Measurements from ENCODE around the gene OR2L5. TPM values are rescaled to one million over a fixed set of nuclear protein-coding genes. Genes with fewer than 3 reads are reported as not detected.

The OR2L5 gene
- polyA plus RNA-seq, 3 donors: not detected

- H3K36me3 Mint-ChIP-seq: no peaks in the 10 kb centered on the region
- 25% methylated on average over 2 of the region's 5 CpGs for WGBS (ENCODE audit: insufficient coverage)
- no peaks in the 10 kb centered on the region for H3K36me3 ChIP-seq (replicated peaks in 1 of 2; ENCODE audit: control insufficient read depth in 1 of 2, insufficient read depth in 2 of 2, low read length in 2 of 2)
- TF ChIP-seq, protein P1, sequence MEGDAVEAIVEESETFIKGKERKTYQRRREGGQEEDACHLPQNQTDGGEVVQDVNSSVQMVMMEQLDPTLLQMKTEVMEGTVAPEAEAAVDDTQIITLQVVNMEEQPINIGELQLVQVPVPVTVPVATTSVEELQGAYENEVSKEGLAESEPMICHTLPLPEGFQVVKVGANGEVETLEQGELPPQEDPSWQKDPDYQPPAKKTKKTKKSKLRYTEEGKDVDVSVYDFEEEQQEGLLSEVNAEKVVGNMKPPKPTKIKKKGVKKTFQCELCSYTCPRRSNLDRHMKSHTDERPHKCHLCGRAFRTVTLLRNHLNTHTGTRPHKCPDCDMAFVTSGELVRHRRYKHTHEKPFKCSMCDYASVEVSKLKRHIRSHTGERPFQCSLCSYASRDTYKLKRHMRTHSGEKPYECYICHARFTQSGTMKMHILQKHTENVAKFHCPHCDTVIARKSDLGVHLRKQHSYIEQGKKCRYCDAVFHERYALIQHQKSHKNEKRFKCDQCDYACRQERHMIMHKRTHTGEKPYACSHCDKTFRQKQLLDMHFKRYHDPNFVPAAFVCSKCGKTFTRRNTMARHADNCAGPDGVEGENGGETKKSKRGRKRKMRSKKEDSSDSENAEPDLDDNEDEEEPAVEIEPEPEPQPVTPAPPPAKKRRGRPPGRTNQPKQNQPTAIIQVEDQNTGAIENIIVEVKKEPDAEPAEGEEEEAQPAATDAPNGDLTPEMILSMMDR (IDR thresholded peaks at IDR 0.05): no peak
- intact Hi-C loops (cut with micrococcal nuclease): no loop called here
- peak overlapping the region in 2 of 7 donors; percentile 4 to 74 for H3K27ac Mint-ChIP-seq
- H3K4me3 ChIP-seq (replicated peaks in 1 of 3; ENCODE audit: low read depth in 2 of 3, low read length in 3 of 3): peak overlapping the region in 1 of 3 experiments; percentile 27
- H3K27ac ChIP-seq (ENCODE audit: low read depth in 1 of 2, low read length in 2 of 2): peak overlapping the region in 1 of 2 donors; percentile 10
- peak overlapping the region; percentile 19 for H2AFZ ChIP-seq (ENCODE audit: insufficient read depth, low read depth, low read length, poor library complexity, severe bottlenecking)
- H3K9me3 Mint-ChIP-seq: peaks cover 0 to 2% (median 0%) of the 10 kb centered on the region in 7 donors
- peaks cover 0 to 7% of the 10 kb centered on the region in 2 donors for H3K4me1 ChIP-seq (ENCODE audit: control insufficient read depth in 1 of 2, insufficient read depth in 2 of 2, low read length in 2 of 2)
- peaks cover 0 to 3% (median 0%) of the 10 kb centered on the region in 3 donors for H3K27me3 Mint-ChIP-seq (ENCODE audit: low read depth in 3 of 3)
- H3K9me3 ChIP-seq (replicated peaks in 1 of 2; ENCODE audit: control insufficient read depth in 1 of 2, insufficient read depth in 1 of 2, low read length in 2 of 2): no peaks in the 10 kb centered on the region
- H3K9ac ChIP-seq (ENCODE audit: insufficient read depth, low read length, poor library complexity, severe bottlenecking): no peak overlapping the region
- peak overlapping the region; percentile 53 to 83 for H3K4me3 Mint-ChIP-seq
- no peaks in the 10 kb centered on the region for H3K79me2 ChIP-seq (ENCODE audit: insufficient read depth, low read length)
- H3K4me1 Mint-ChIP-seq: peaks cover 21% of the 10 kb centered on the region
- H4K20me1 ChIP-seq (ENCODE audit: insufficient read depth, low read length): no peaks in the 10 kb centered on the region
- H3K4me2 ChIP-seq (replicated peaks; ENCODE audit: extremely low read depth, low read length, poor library complexity, severe bottlenecking): peak overlapping the region; percentile 29
- no peaks in the 10 kb centered on the region for H3K27me3 ChIP-seq (ENCODE audit: control insufficient read depth in 2 of 2, insufficient read depth in 2 of 2, low read length in 2 of 2)
- DNase-seq: no peak
Observed at GRCh38 chr1:247966532-247967204, 46.8 kb upstream of the OR2L5 start.

- DNase-seq: no peak
- H3K4me3 Mint-ChIP-seq: no peak overlapping the region
- intact Hi-C loops (cut with micrococcal nuclease): no loop called here
- H2AFZ ChIP-seq (ENCODE audit: insufficient read depth, low read depth, low read length, poor library complexity, severe bottlenecking): no peak overlapping the region
- H3K27ac ChIP-seq (ENCODE audit: low read depth in 1 of 2, low read length in 2 of 2): no peak overlapping the region
- no peaks in the 10 kb centered on the region for H3K27me3 ChIP-seq (ENCODE audit: control insufficient read depth in 2 of 2, insufficient read depth in 2 of 2, low read length in 2 of 2)
- H3K27ac Mint-ChIP-seq: no peak overlapping the region
- no peaks in the 10 kb centered on the region for H3K4me1 ChIP-seq (ENCODE audit: control insufficient read depth in 1 of 2, insufficient read depth in 2 of 2, low read length in 2 of 2)
- no peaks in the 10 kb centered on the region for H3K4me1 Mint-ChIP-seq
- no peak overlapping the region for H3K4me2 ChIP-seq (replicated peaks; ENCODE audit: extremely low read depth, low read length, poor library complexity, severe bottlenecking)
- H3K9ac ChIP-seq (ENCODE audit: insufficient read depth, low read length, poor library complexity, severe bottlenecking): no peak overlapping the region
- no peaks in the 10 kb centered on the region for H3K36me3 ChIP-seq (replicated peaks in 1 of 2; ENCODE audit: control insufficient read depth in 1 of 2, insufficient read depth in 2 of 2, low read length in 2 of 2)
- H4K20me1 ChIP-seq (ENCODE audit: insufficient read depth, low read length): no peaks in the 10 kb centered on the region
- peaks cover 0 to 1% (median 0%) of the 10 kb centered on the region in 3 donors for H3K27me3 Mint-ChIP-seq (ENCODE audit: low read depth in 3 of 3)
- TF ChIP-seq, protein P1 (IDR thresholded peaks at IDR 0.05): no peak
- no peaks in the 10 kb centered on the region for H3K79me2 ChIP-seq (ENCODE audit: insufficient read depth, low read length)
- no peaks in the 10 kb centered on the region for H3K36me3 Mint-ChIP-seq
- WGBS (ENCODE audit: insufficient coverage): no CpG with 5 or more reads among the region's 2 CpGs
- H3K4me3 ChIP-seq (replicated peaks in 1 of 3; ENCODE audit: low read depth in 2 of 3, low read length in 3 of 3): no peak overlapping the region
- H3K9me3 ChIP-seq (replicated peaks in 1 of 2; ENCODE audit: control insufficient read depth in 1 of 2, insufficient read depth in 1 of 2, low read length in 2 of 2): no peaks in the 10 kb centered on the region
- peaks cover 0 to 2% (median 0%) of the 10 kb centered on the region in 7 donors for H3K9me3 Mint-ChIP-seq
Observed at GRCh38 chr1:247992986-247993385, 20.5 kb upstream of the OR2L5 start.

Measured in CD14-positive monocyte (primary cell).